Head of caudate nucleus (tissue), 42 donors: ENCODE results near the gene ILF3.

Experiments used
- DNase-seq, 42 donors: peaks; one replicate each; pipeline versions ENCODE4 v3.0.0 to v3.0.0-alpha.2; 2020 to 2021; ENCODE audit warnings: mixed read lengths in 7 of 42
- intact Hi-C: fragments of 100-400 bp; cut with DNase I; formaldehyde crosslinking; loops from one replicate; pipeline ENCODE4 v1.15.0; 2022

ILF3 gene

DNA sequence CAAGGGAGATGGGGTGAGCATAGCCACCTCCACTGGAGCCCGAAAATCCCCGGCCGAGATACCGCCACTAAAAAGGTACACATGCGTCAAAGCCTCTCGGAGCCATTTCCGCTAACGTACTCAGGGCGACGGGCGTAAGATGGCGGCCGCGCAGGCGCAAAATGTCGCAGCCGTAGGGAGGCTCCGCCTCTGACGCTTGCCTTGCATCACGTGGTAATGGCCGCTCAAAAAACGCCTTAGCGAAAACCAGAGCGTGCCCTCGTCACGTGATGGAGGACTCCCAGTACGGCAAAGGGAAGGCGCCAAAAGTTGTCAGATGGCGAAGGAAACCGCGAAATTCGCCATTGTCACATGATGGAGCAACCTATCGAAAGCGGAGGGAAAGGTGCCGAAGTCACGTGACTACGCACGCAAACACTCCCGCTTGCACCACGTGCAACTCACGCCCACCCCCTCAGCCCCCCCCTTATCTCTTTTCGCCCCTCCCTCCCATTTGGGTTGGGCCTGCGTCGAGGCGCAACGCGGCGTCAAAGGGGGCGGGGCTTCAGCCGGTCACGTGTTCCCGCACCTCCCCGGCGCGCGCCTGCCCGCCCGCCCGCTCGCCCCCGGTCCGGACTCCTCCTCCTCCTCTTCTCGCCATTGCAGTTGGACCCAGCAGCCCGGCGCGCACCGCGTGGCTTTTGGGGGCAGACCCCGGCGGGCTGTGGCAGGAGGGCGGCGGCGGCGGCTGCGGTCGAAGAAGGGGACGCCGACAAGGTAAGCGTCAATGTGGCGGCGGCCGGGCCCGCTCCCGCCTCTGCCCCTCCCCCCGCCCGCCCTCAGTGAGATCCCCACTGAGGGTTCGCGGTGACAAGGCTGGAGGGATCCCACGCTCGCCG is at the start of gene ILF3:
Gene ILF3 (plus strand): TSS at position 615 of the 878 bp plus-strand sequence. CDS start 16,260 bp downstream, outside the sequence.
- intact Hi-C loops, result no loop called here
- DNase-seq, result peak; percentile 95 to 100 (median 98)

DNA sequence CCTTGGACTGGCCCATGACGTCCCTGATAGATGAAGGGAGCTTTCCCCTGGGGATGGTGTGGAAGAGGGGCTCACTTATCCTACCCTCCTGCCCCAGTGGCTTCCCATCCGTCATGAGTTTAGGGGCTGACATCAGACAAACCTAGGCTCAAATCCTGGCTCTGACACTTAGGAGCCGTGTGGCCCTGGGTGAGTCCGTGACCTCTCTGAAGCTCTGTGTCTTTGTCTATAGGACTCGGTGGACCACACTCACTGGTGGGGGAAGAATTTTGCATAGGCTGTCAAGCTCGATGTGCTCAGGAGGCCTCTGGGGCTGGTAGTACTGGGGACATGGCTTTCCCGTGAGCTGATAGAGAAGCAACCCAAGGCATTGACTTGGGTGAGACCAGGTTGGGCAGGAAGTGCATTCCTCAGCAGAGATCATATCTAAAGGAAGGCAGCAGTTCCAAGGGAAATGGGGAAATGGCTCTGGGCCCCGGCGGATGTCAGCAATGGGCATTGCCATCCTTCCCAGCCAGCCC is 49.6 kb upstream of the ILF3 start:
- no peak for DNase-seq

DNA sequence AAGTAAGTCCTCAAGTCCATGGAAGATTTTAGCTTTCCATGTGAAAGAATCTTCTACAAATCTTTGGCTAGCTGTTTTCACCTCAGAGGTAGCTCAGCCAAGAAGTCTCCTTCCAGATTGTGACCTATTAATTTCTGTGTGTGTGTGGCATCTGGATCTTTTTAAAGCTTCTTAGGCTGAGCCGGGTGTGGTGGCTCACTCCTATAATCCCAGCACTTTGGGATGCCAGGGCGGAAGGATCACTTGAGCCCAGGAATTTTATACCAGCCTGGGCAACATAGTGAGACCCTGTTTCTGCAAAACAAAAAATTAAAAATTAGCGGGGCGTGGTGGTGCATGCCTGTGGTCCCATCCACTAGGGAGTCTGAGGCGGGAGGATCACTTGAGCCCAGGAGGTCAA is 42.2 kb upstream of the ILF3 start:
- intact Hi-C loops, result no loop called here
- no peak for DNase-seq

More for the DNA sequence above, 49.6 kb upstream of the ILF3 start:
- intact Hi-C loops, result no loop called here

DNA sequence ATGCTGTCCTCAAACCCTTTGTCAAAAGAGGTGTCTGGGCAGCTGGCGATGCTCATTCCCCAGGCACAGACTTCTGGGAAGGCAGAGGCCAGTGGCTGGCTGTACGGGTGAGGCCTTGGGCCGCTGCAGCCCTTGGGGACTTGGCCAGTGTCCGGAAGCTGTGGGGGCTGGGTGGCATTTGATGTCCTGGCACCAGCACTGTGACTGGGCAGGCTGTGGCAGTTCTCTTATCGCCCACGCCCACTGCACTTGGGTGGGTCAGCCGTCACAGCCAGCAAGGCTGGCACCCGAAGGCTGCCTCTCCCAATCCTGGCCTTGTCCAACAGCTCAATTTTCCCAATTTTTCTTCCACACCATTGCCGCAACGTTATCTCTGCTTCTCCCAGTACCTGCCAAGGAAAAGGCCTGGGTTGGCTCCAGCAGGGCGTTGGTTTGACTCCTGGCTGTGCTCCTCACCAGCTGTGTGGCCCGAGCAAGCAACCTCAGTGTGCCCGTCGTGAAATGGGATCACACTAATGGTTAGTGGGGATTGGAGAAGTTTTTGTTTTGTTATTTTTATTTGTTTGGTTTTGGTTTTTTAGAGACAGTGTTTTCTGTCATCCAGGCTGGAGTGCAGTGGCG is 41.5 kb upstream of the ILF3 start:
- peak; percentile 47 to 89 (median 73) for DNase-seq
- intact Hi-C loops, result no loop called here

DNA sequence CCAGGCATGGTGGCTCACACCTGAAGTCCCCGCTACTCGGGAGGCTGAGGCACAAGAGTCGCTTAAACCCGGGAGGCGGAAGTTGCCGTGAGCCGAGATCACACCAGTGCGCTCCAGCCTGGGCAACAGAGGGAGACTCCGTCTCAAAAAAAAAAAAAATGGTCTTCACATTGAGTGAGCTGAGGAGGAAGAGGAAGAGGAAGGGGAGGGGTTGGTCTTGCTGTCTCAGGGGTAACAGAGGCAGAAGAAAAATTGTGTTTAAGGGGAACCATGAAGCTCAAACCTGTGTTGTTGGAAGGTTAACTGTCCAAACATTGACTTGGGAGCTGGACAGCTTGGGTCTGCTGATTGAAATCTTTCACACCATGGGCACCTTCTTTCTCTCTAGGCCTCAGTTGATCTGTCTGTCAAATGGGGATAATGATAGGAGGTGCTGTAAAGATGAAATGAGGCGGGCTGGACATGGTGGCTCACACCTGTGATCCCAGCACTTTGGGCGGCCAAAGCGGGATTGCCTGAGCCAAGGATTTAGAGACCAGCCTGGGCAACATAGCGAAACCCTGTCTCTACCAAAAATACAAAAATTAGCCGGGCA is 38.6 kb upstream of the ILF3 start:
- no peak for DNase-seq
- intact Hi-C loops, result no loop called here

DNA sequence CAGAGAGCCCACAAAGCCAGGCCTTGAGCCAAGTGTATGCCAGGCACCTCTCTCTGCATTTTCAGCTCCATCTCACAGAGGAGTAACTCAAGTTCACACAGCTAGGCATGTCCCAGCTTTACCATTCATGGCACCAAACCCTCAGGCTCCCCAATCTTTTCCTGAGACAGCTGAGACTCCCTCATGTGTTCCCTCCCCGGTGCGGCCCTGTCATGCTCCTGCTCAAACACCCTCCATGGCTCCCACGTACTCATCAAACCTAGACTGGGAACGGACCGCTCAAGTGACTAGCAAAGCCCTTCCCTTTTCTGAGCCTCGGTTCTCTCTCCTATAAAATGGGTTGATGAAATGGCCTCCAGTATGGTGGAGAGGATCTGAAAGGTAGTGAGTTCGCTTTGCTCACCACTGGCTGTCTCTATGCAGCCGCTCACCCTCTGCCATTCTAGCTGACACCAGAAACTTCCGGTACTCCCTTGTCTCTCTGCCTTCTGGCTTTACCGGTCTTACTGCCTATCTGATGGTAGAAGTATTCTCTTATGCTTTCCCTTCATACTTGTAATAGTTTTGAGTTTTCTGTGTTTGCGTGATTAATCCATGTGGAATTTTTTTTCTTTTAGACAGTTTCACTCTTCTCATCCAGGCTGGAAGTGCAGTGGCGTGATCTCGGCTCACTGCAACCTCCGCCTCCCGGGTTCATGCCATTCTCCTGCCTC is 36.6 kb upstream of the ILF3 start:
- no peak for DNase-seq
- intact Hi-C loops, result no loop called here

DNA sequence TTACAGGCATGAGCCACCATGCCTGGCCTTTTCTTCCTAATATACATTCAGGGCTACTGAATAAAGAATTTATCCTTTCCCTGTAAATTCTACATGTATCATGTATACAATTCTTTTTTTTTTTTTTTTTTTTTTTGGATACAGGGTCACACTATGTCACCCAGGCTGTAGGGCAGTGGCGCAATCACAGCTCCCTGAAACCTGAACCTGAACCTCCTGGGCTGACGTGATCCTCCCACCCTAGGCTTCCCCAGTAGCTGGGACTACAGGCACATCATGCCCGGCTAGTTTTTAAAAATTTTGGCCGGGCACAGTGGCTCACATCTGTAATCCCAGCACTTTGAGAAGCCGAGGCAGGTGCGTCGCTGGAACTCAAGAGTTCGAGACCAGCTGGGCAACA is 35.3 kb upstream of the ILF3 start:
- intact Hi-C loops, result no loop called here
- no peak for DNase-seq

DNA sequence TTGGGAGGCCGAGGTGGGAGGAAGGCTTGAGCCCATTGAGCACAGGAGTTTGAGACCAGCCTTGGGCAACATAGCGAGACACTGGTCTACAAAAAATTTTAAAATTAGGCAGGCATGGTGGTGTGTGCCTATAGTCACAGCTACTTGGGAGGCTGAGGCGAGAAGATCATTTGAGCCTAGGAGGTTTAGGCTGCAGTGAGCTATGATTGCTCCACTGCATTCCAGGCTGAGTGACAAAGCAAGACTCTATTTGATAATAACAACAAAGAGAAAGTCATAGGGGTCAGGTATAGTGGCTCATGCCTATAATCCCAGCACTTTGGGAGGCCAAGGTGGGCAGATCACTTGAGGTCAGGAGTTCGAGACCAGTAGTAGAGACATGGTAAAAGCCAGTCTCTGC is 33.4 kb upstream of the ILF3 start:
- intact Hi-C loops, result no loop called here

DNA sequence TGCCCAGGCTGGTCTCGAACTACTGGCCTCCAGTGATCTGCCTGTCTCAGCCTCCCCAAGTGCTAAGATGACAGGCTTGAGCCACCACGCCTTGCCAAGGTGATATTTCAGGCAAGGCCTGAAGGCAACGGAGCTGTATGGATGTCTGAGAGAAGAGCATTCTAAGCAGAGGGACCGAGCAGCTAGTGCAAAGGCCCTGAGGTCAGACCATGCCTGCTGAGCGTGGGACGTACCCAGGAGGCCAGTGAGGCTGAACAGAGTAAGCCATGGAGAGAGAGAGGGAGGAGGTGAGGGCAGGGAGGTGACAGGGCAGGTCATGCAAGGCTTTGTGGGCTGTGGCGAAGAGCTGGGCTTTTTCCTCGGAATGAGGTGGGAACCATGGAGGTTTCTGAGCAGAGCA is 32.2 kb upstream of the ILF3 start:
- intact Hi-C loops, result no loop called here
- DNase-seq, result no peak

More for the DNA sequence above, 33.4 kb upstream of the ILF3 start:
- DNase-seq, result no peak

DNA sequence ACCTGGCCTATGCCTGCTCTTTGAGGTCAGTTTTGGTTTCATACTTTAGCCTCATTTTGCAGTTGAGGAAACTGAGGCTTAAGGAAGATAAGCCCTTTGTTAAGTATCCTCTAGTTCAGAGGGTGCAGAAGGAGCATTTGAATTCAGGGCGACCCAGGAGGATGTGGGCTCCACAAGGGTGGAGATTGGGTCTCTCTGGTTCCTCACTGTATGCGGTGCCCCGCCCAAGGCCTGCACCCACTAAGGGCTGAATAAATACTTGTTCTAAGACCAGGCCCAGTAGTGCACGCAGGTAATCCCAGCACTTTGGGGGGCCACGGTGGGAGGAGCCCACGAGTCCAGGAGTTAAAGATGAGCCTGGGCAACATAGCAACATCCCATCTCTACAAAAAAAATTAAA is 29.6 kb upstream of the ILF3 start:
- DNase-seq, result no peak
- intact Hi-C loops, result no loop called here

DNA sequence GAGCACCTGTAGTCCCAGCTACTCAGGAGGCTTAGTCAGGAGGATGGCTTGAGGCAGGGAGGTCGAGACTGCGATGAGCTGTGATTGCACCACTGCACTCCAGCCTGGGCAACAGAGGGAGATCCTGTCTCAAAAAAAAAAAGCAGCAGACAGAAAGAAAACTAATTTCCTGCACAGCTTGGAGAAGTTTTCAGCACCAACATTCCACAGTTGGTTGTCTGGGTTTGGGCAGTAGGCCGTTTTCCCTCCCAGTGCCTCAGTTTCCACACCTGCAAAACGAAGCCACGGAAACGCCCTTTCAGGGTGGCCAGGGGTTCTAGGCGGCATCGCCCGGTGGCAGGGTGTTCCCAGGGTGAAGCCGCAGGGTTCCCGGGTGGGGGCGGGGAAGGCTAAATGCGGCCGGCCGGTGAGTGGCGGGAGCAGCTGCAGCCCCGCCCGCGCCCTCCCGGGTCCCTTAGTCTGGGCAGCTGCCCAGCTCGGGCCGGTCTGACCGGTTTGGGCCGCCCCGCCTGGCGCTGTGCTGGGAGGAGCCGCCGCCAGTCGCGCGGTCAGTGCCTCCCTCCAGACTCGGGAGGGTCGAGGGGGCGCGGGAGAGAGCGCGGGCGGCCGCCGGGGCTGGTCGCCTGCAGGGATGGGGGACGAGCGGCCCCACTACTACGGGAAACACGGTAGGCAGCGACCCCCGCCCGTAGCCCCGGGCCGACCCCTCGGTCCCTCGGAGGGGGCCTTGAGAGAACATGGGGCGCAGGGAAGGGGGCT is 29.0 kb upstream of the ILF3 start, which contains the start of gene SLC44A2:
Gene SLC44A2 (plus strand): TSS at position 551 of the 759 bp plus-strand sequence. CDS start 81 bp downstream, at position 632.
- peak; percentile 62 to 92 (median 82) for DNase-seq
- intact Hi-C loops, result no loop called here

DNA sequence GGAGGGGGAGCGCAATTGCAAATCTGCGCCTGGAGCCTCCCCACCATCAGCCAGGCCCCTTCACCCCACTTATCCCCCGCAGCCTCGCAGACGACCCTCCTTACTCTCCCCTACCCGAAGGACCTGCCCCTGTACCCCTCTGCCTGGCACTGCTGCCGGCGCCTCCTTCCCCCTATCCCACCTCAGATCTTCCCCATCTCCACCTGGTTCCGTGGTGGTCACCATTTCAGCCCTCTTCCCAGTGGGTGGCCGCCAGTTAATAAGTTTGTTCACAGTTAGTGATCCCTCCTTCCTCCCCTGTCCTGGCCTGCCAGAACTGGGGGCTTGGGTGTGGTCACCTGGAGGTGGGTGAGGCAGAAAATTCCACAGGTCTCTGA is 28.4 kb upstream of the ILF3 start:
- no peak for DNase-seq
- intact Hi-C loops, result no loop called here

DNA sequence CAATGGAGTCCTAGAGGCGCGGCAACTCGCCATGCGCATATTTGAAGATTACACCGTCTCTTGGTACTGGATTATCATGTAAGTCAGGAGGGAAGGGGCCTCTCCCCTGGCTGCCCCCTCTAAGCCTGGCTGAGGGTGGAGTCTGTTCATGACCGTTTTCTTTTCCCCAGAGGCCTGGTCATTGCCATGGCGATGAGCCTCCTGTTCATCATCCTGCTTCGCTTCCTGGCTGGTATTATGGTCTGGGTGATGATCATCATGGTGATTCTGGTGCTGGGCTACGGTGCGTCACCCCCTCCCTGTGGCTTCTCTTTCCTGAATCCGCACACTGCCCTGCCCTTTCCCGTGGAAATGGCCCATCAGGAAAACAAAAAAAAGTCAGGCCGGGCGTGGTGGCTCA is 22.3 kb upstream of the ILF3 start:
- intact Hi-C loops, result no loop called here
- no peak for DNase-seq

DNA sequence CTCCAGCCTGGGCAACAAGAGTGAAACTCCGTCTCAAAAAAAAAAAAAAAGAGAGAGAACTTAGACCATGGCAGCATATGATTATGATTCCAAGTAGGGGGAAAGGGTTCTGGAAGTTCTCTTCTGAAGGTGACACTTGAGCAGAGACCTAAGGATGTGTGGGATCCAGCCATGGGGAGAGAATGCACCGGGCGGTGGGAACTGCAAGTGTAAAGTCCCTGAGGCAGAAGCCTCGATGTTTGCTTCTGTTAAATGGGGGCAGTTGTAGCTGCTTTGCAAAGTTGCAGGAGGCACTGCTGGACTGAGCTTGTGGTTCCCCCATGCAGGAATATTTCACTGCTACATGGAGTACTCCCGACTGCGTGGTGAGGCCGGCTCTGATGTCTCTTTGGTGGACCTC is 19.7 kb upstream of the ILF3 start:
- intact Hi-C loops, result no loop called here
- DNase-seq, result no peak

DNA sequence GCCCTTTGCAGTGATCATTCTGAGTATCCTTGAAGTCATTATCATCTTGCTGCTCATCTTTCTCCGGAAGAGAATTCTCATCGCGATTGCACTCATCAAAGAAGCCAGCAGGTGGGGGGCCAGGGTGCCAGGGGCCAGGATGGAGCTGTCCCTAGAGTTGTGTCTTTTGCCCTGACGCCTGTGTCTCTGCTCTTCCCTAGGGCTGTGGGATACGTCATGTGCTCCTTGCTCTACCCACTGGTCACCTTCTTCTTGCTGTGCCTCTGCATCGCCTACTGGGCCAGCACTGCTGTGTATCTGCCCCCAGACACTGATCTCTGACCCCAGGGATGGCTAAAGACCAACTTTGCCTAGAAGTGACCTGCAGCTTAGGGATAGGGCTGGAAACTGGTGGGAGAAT is 19.2 kb upstream of the ILF3 start:
- no peak for DNase-seq
- intact Hi-C loops, result no loop called here

DNA sequence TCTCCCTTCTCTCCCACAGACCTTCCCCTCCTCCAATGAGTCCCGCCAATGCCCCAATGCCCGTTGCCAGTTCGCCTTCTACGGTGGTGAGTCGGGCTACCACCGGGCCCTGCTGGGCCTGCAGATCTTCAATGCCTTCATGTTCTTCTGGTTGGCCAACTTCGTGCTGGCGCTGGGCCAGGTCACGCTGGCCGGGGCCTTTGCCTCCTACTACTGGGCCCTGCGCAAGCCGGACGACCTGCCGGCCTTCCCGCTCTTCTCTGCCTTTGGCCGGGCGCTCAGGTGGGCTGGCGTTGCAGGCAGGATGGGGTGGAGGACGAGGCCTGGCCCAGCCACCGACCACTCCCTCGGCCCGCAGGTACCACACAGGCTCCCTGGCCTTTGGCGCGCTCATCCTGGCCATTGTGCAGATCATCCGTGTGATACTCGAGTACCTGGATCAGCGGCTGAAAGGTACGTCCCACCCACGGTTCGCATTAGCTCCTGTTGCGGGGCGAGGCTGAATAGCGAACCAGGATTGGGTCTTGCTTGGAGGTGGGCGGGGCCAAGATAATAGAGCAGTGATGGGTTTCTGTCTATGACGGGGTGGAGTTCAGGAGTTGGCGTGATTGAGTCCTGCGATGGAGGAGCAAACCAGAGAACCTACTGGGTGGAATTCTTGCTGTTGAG is 17.7 kb upstream of the ILF3 start:
- intact Hi-C loops, result no loop called here
- DNase-seq, result peak in 4 of 42 donors; percentile 11 to 39 (median 17)

DNA sequence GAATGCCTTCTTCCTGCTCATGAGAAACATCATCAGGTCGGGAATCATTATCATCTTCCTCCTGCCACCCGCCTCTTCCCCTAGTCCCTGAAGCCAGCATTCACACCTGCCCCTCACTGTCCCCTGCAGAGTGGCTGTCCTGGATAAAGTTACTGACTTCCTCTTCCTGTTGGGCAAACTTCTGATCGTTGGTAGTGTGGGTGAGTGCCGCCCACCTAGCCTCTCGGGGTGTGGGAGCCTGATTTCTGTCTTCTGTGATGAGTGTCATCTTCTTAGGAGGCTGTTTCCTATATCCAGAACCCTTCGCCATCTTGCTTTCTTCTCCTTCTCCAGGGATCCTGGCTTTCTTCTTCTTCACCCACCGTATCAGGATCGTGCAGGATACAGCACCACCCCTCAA is 16.3 kb upstream of the ILF3 start:
- intact Hi-C loops, result no loop called here
- DNase-seq, result peak in 2 of 42 donors; percentile 13 to 51

DNA sequence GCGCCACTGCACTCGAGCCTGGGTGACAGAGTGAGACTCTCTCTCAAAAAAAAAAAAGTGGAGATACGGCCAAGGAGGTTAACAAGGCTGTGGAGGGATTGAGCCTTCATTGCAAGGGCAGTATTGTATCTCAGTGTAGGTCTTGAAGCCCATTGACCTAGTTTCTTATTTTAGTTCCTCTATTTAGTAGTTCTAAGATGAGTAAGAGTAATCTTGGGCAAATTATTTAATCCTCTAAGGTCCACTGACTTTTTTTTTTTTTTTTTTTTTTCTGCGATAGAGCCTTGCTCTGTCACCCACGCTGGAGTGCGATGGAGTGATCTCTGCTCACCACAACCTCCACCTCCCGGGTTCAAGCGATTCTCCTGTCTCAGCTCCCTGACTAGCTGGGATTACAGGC is 14.3 kb upstream of the ILF3 start:
- DNase-seq, result no peak
- intact Hi-C loops, result no loop called here
